ENCODE data around the gene GPRC5C. TPM values are rescaled to one million over a fixed set of nuclear protein-coding genes. Genes with fewer than 3 reads are reported as not detected.
A peak's percentile ranks its signal among the peaks of the same experiment; 100 is the strongest.

GPRC5C gene
- total and polyA plus RNA-seq, 2 of the 13 experiments (the other 11 are each of a cell fraction or from before 2014, with no cell fraction given): 85.6 to 300 TPM

GRCh38 chr17:74430706-74431567 lies 951 bp upstream of the GPRC5C start (continued):
- TF ChIP-seq ZBTB44 (CRISPR knock-in tag; IDR thresholded peaks at IDR 0.05) (no peak), ZBTB14 (CRISPR knock-in tag; IDR thresholded peaks at IDR 0.05) (no peak), ZSCAN5A (CRISPR knock-in tag; IDR thresholded peaks at IDR 0.05; ENCODE audit: borderline replicate concordance) (0 out of 2 replicates have a peak, but pooled peaks have one; percentile 28), POLR2G (IDR thresholded peaks at IDR 0.05; ENCODE audit: low read depth, low read length) (peak; percentile 60), BATF2 (CRISPR knock-in tag; IDR thresholded peaks at IDR 0.05) (no peak), IRF9 (CRISPR knock-in tag; IDR thresholded peaks at IDR 0.05; ENCODE audit: borderline replicate concordance) (0 out of 2 replicates have a peak, but pooled peaks have one; percentile 20), PLSCR1 (CRISPR knock-in tag; IDR thresholded peaks at IDR 0.05; ENCODE audit: borderline replicate concordance) (0 out of 2 replicates have a peak, but pooled peaks have one; percentile 80), HDAC1 (CRISPR knock-in tag; IDR thresholded peaks at IDR 0.05) (peak; percentile 94), CEBPG (CRISPR knock-in tag; IDR thresholded peaks at IDR 0.05) (peak; percentile 80), ZSCAN20 (CRISPR knock-in tag; IDR thresholded peaks at IDR 0.05; ENCODE audit: borderline replicate concordance) (peak; percentile 70), HOXA5 (CRISPR knock-in tag; IDR thresholded peaks at IDR 0.05) (peak; percentile 66; the same call in 1 of the 2 replicates), PTBP1 (IDR thresholded peaks at IDR 0.05; ENCODE audit: low read depth, low read length, poor library complexity, severe bottlenecking) (peak; percentile 97), ZBTB4 (CRISPR knock-in tag; IDR thresholded peaks at IDR 0.05; ENCODE audit: borderline replicate concordance) (peak; percentile 39; the same call in 1 of the 2 replicates)

All from HepG2 (cell line).